Calu3 (cell line): ENCODE measurements around the gene NOA1. TPM values are rescaled to one million over a fixed set of nuclear protein-coding genes. Genes with fewer than 3 reads are reported as not detected.
"Not testable (repeated sequence)": the region's sequence is repeated elsewhere in the genome, so short reads cannot be mapped to it uniquely, and the experiment has no call there.

Source experiments
- BruUV-seq: library from RNA; stranded (reverse); fragments of 400-500 nt; replicated peaks from 2 replicates; lab custom pipeline; 2021; lab: Mats Ljungman, UMichigan
- CTCF ChIA-PET: fragments of 300-600 bp; sonication (Branson Sonifier 250); formaldehyde crosslinking; loops from one replicate; lab custom pipeline; 2022; ENCODE audit warnings: antibody characterized with exemption; lab: Charles Lee
- DNase-seq: peaks from one replicate; pipeline ENCODE4 v3.0.0; 2022
- H3K27ac Mint-ChIP-seq: one replicate; pipeline ENCODE4 v1.8.0; 2022; ENCODE audit warnings: mixed read lengths; ENCODE audit not compliant: unreplicated experiment
- H3K27me3 Mint-ChIP-seq: one replicate; pipeline ENCODE4 v1.8.0; 2022; ENCODE audit warnings: mixed read lengths; ENCODE audit not compliant: unreplicated experiment
- H3K36me3 Mint-ChIP-seq: one replicate; pipeline ENCODE4 v1.8.0; 2022; ENCODE audit warnings: mild to moderate bottlenecking, moderate library complexity, mixed read lengths; ENCODE audit not compliant: insufficient read depth, unreplicated experiment
- H3K4me1 Mint-ChIP-seq: one replicate; pipeline ENCODE4 v1.8.0; 2022; ENCODE audit warnings: mild to moderate bottlenecking, low read depth, mixed read lengths; ENCODE audit not compliant: unreplicated experiment
- H3K4me3 Mint-ChIP-seq: one replicate; pipeline ENCODE4 v1.8.0; 2022; ENCODE audit warnings: mild to moderate bottlenecking, low read depth, moderate library complexity, mixed read lengths; ENCODE audit not compliant: unreplicated experiment
- H3K9me3 Mint-ChIP-seq: one replicate; pipeline ENCODE4 v1.8.0; 2022; ENCODE audit warnings: low read depth, mixed read lengths; ENCODE audit not compliant: unreplicated experiment
- intact Hi-C: fragments of 100-400 bp; cut with micrococcal nuclease; formaldehyde crosslinking; loops from one replicate; pipeline ENCODE4 v1.10.0; 2022; ENCODE audit not compliant: unreplicated experiment
- total RNA-seq: library from RNA; stranded (reverse); gene quantifications from 2 replicates; pipeline ENCODE4 v1.2.3, GENCODE V29; 2022
- TF ChIP-seq, protein P1 (sequence below): fragments of 200-600 bp; IDR thresholded peaks from one replicate; pipeline ENCODE4 v1.8.0; 2022; ENCODE audit warnings: antibody characterized with exemption; ENCODE audit not compliant: unreplicated experiment

The NOA1 gene
- total RNA-seq, 1 experiment from 2014 or later, result 16.4 TPM

- CTCF ChIA-PET, result no interaction called here
- H3K9me3 Mint-ChIP-seq, result no peaks in the 10 kb centered on the region
- no TSS peak for BruUV-seq
- H3K27ac Mint-ChIP-seq, result no peak overlapping the region
- DNase-seq, result no peak
- no peaks in the 10 kb centered on the region for H3K27me3 Mint-ChIP-seq
- H3K36me3 Mint-ChIP-seq, result peaks cover 14% of the 10 kb centered on the region
- H3K4me1 Mint-ChIP-seq, result no peaks in the 10 kb centered on the region
- H3K4me3 Mint-ChIP-seq, result no peak overlapping the region
- intact Hi-C loops, result no loop called here
- TF ChIP-seq, protein P1, sequence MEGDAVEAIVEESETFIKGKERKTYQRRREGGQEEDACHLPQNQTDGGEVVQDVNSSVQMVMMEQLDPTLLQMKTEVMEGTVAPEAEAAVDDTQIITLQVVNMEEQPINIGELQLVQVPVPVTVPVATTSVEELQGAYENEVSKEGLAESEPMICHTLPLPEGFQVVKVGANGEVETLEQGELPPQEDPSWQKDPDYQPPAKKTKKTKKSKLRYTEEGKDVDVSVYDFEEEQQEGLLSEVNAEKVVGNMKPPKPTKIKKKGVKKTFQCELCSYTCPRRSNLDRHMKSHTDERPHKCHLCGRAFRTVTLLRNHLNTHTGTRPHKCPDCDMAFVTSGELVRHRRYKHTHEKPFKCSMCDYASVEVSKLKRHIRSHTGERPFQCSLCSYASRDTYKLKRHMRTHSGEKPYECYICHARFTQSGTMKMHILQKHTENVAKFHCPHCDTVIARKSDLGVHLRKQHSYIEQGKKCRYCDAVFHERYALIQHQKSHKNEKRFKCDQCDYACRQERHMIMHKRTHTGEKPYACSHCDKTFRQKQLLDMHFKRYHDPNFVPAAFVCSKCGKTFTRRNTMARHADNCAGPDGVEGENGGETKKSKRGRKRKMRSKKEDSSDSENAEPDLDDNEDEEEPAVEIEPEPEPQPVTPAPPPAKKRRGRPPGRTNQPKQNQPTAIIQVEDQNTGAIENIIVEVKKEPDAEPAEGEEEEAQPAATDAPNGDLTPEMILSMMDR, result no peak
These were observed 50.2 kb downstream of the NOA1 start for GRCh38 chr4:56927196-56927595.

DNA sequence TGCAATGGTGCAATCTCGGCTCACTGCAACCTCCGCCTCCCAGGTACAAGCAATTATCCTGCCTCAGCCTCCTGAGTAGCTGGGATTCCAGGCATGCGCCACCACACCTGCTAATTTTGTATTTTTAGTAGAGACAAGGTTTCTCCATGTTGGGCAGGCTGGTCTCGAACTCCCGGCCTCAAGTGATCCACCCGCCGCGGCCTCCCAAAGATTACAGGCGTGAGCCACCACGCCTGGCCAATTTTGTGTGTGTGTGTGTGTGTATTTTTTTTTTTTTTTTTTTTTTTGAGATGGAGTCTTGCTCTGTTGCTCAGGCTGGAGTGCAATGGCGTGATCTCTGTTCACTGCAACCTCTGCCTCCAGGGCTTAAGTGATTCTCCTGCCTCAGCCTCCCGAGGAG, 62.4 kb downstream of the NOA1 start:
- CTCF ChIA-PET, H3K27me3 Mint-ChIP-seq, H3K27ac Mint-ChIP-seq, H3K9me3 Mint-ChIP-seq, DNase-seq, H3K4me3 Mint-ChIP-seq, H3K4me1 Mint-ChIP-seq, H3K36me3 Mint-ChIP-seq, BruUV-seq, intact Hi-C loops: not testable (repeated sequence)

GRCh38 chr4:56914336-56914735, 63.1 kb downstream of the NOA1 start:
- Mint-ChIP-seq H3K27me3 (no peaks in the 10 kb centered on the region), H3K36me3 (peaks cover 10% of the 10 kb centered on the region), H3K9me3 (no peaks in the 10 kb centered on the region), H3K4me1 (peaks cover 9% of the 10 kb centered on the region), H3K27ac (no peak overlapping the region), H3K4me3 (no peak overlapping the region)
- CTCF ChIA-PET, result no interaction called here
- no peak for DNase-seq
- intact Hi-C loops, result no loop called here
- TF ChIP-seq, protein P1, result no peak
- BruUV-seq, result no TSS peak

Other genes starting within 250 kb of the NOA1 start
- gene SPINK2, start 155.9 kb downstream of the NOA1 start, total RNA-seq, result not detected in 2 replicates
- gene REST, start 69.7 kb downstream of the NOA1 start, total RNA-seq, result 29.6 and 32.4 TPM in 2 replicates
- gene POLR2B, start 1.3 kb upstream of the NOA1 start, total RNA-seq, result 74.4 and 83.8 TPM in 2 replicates
- 12.0 and 20.6 TPM in 2 replicates for gene IGFBP7, start 132.8 kb upstream of the NOA1 start, total RNA-seq